PC-3 (cell line): ENCODE data around the gene C2orf15. TPM values are rescaled to one million over a fixed set of nuclear protein-coding genes. Genes with fewer than 3 reads are reported as not detected.

ENCODE experiments used
- ATAC-seq: fragments of 200-7000 bp; cut with Tn5 transposase; 2 replicates; pipeline ENCODE4 v1.9.1; 2020; ENCODE audit warnings: mild to moderate bottlenecking, moderate library complexity
- BruUV-seq: library from RNA; stranded (reverse); fragments of 400-500 nt; replicated peaks from 2 replicates; lab custom pipeline; 2021; lab: Mats Ljungman, UMichigan
- CTCF ChIA-PET: fragments of 300-600 bp; sonication (Branson Sonifier 250); formaldehyde crosslinking; loops from one replicate; lab custom pipeline; 2022; ENCODE audit warnings: antibody characterized with exemption; lab: Charles Lee
- POLR2A ChIA-PET: fragments of 300-600 bp; sonication (Branson Sonifier 250); formaldehyde crosslinking; loops from one replicate; lab custom pipeline; 2022; ENCODE audit warnings: antibody characterized with exemption; ENCODE audit not compliant: unreplicated experiment; lab: Charles Lee
- DNase-seq: peaks from one replicate; pipeline ENCODE4 v3.0.0-alpha.2; 2015
- H2AFZ ChIP-seq: fragments of 300-600 bp; sonication (generic); 2 replicates; pipeline ENCODE4 v1.6.0; 2016; ENCODE audit warnings: antibody characterized with exemption, low read length
- H3F3A ChIP-seq: fragments of 300-600 bp; sonication (generic); one replicate; pipeline ENCODE4 v1.6.0; 2017; ENCODE audit warnings: antibody characterized with exemption, low read length, control low read depth, mild to moderate bottlenecking; ENCODE audit not compliant: unreplicated experiment
- H3K27ac ChIP-seq: fragments of 300-600 bp; sonication (generic); 2 replicates; pipeline ENCODE4 v1.5.1; 2016; ENCODE audit warnings: mild to moderate bottlenecking, low read length
- H3K27me3 ChIP-seq: fragments of 300-600 bp; sonication (generic); 2 replicates; pipeline ENCODE4 v1.6.1; 2016; ENCODE audit warnings: low read length, mixed read lengths
- H3K36me3 ChIP-seq: fragments of 300-600 bp; sonication (generic); 2 replicates; pipeline ENCODE4 v1.6.1; 2016; ENCODE audit warnings: low read depth, mixed run types, low read length, mixed read lengths
- H3K4me1 ChIP-seq: fragments of 300-600 bp; sonication (generic); 2 replicates; pipeline ENCODE4 v1.5.1; 2016; ENCODE audit warnings: low read length; ENCODE audit not compliant: insufficient read depth
- H3K4me2 ChIP-seq: fragments of 300-600 bp; sonication (generic); 2 replicates; pipeline ENCODE4 v1.6.0; 2016; ENCODE audit warnings: low read length
- H3K4me3 ChIP-seq: fragments of 300-600 bp; sonication (generic); 2 replicates; pipeline ENCODE4 v1.5.1; 2016; ENCODE audit warnings: mild to moderate bottlenecking, low read length, mixed read lengths
- H3K79me2 ChIP-seq: fragments of 300-600 bp; sonication (generic); 2 replicates; pipeline ENCODE4 v1.6.1; 2017; ENCODE audit warnings: low read length, mixed read lengths
- H3K9ac ChIP-seq: fragments of 300-600 bp; sonication (generic); 2 replicates; pipeline ENCODE4 v1.6.0; 2016; ENCODE audit warnings: mild to moderate bottlenecking, low read length
- H3K9me2 ChIP-seq: fragments of 300-600 bp; sonication (generic); replicated peaks from 2 replicates; pipeline ENCODE4 v1.6.1; 2016; ENCODE audit warnings: mixed run types, low read length, mixed read lengths
- H3K9me3 ChIP-seq: fragments of 300-600 bp; sonication (generic); 2 replicates; pipeline ENCODE4 v1.6.1; 2016; ENCODE audit warnings: low read length, mixed read lengths
- H4K20me1 ChIP-seq: fragments of 300-600 bp; sonication (generic); 2 replicates; pipeline ENCODE4 v1.6.1; 2016; ENCODE audit warnings: low read length, mixed read lengths
- CTCF ChIP-seq: fragments of 300-600 bp; sonication (generic); conservative IDR thresholded peaks from 2 replicates; pipeline ENCODE4 v1.5.1; 2017; ENCODE audit warnings: antibody characterized with exemption, low read depth, mild to moderate bottlenecking, low read length
- EZH2 ChIP-seq: fragments of 300-600 bp; sonication (generic); IDR thresholded peaks from one replicate; pipeline ENCODE4 v1.6.1; 2017; ENCODE audit warnings: antibody characterized with exemption, mild to moderate bottlenecking, low read length; ENCODE audit not compliant: unreplicated experiment
- EZH2phosphoT487 ChIP-seq: fragments of 300-600 bp; sonication (generic); IDR thresholded peaks from 2 replicates; pipeline ENCODE4 v1.6.1; 2018; ENCODE audit warnings: mild to moderate bottlenecking, antibody characterized with exemption, low read length, borderline replicate concordance
- intact Hi-C: fragments of 100-400 bp; cut with micrococcal nuclease; formaldehyde crosslinking; loops from 2 replicates; pipeline ENCODE4 v1.9.0; 2023
- total RNA-seq: library from RNA; depleted of rRNA; stranded (reverse); fragments of >200 nt; gene quantifications from 2 replicates; pipeline ENCODE4 v1.2.3, GENCODE V29; 2014

Gene C2orf15
- total RNA-seq, 1 experiment from 2014 or later: 4.4 TPM

GRCh38 chr2:99153921-99154604, 12.6 kb downstream of the C2orf15 start:
- CTCF ChIA-PET: interaction anchor here (1.4 kb wide), 1 partner anchor 13 kb away, joined by 9 read pairs; the partner anchor contains the start of gene C2orf15

GRCh38 chr2:99154643-99155536, 13.4 kb downstream of the C2orf15 start, which contains the start of the genes LIPT1 and TSGA10:
TSS of gene LIPT1 (plus strand) at chr2:99154967. CDS start at chr2:99161958, 6,991 bp downstream.
TSS of gene TSGA10 (minus strand) at chr2:99154942. CDS start at chr2:99109439, 45,503 bp downstream.
- Histone ChIP-seq H3K9me3 (no peaks in the 10 kb centered on the region), H3K4me3 (peak within 1 kb of the TSS; percentile 92), H3K36me3 (0 out of 2 replicates have a peak, but pooled peaks cover 2% of the 10 kb centered on the region), H2AFZ (peak within 1 kb of the TSS; percentile 92), H3K4me2 (peak within 1 kb of the TSS; percentile 85), H3F3A (no peaks in the 10 kb centered on the region), H3K79me2 (peaks cover 25% of the 10 kb centered on the region), H3K4me1 (peaks cover 30% of the 10 kb centered on the region), H4K20me1 (no peaks in the 10 kb centered on the region), H3K27me3 (no peaks in the 10 kb centered on the region), H3K9me2 (no peaks in the 10 kb centered on the region), H3K9ac (peak within 1 kb of the TSS; percentile 92), H3K27ac (peak within 1 kb of the TSS; percentile 75)
- ChIA-PET POLR2A (interaction anchor here (1.0 kb wide), 1 partner anchor 14 kb away, joined by 3 read pairs; the partner anchor contains the start of gene C2orf15), CTCF (interaction anchor here (1.4 kb wide), 1 partner anchor 13 kb away, joined by 9 read pairs; the partner anchor contains the start of gene C2orf15)
- ATAC-seq: peak; percentile 90
- peak; percentile 89 for DNase-seq
- intact Hi-C loops: loop anchor here (1.0 to 10.0 kb wide), 4 partner anchors 14 to 182 kb away; partner anchors contain the start of genes C2orf15, EIF5B, MITD1 and MRPL30
- BruUV-seq: TSS peak; percentile 78
- TF ChIP-seq CTCF: peak; percentile 43; the same call in 1 of the 2 replicates
- TF ChIP-seq EZH2phosphoT487: no peak

More at GRCh38 chr2:99153921-99154604, 12.6 kb downstream of the C2orf15 start:
- intact Hi-C loops: loop anchor here (1.0 to 10.0 kb wide), 4 partner anchors 13 to 183 kb away; partner anchors contain the start of genes C2orf15, EIF5B, MITD1 and MRPL30
- POLR2A ChIA-PET: interaction anchor here (1.0 kb wide), 1 partner anchor 13 kb away, joined by 3 read pairs; the partner anchor contains the start of gene C2orf15
- Histone ChIP-seq H3K79me2 (peaks cover 25% of the 10 kb centered on the region), H3K27me3 (no peaks in the 10 kb centered on the region), H3K4me3 (peak overlapping the region; percentile 92), H3K27ac (peak overlapping the region; percentile 75), H3K4me2 (peak overlapping the region; percentile 85), H2AFZ (peak overlapping the region; percentile 92), H3K4me1 (peaks cover 21% of the 10 kb centered on the region), H3F3A (no peaks in the 10 kb centered on the region), H3K9me3 (no peaks in the 10 kb centered on the region), H4K20me1 (no peaks in the 10 kb centered on the region), H3K36me3 (0 out of 2 replicates have a peak, but pooled peaks cover 2% of the 10 kb centered on the region), H3K9me2 (no peaks in the 10 kb centered on the region), H3K9ac (peak overlapping the region; percentile 92)
- 0 out of 2 replicates have a peak, but pooled peaks have one; percentile 1 for ATAC-seq
- TF ChIP-seq EZH2: no peak
- TF ChIP-seq EZH2phosphoT487: no peak
- no peak for TF ChIP-seq CTCF
- peak; percentile 18 for DNase-seq
- TSS peak; percentile 66 for BruUV-seq
